ENCODE results near the gene DOCK1.

DOCK1 gene

DNA sequence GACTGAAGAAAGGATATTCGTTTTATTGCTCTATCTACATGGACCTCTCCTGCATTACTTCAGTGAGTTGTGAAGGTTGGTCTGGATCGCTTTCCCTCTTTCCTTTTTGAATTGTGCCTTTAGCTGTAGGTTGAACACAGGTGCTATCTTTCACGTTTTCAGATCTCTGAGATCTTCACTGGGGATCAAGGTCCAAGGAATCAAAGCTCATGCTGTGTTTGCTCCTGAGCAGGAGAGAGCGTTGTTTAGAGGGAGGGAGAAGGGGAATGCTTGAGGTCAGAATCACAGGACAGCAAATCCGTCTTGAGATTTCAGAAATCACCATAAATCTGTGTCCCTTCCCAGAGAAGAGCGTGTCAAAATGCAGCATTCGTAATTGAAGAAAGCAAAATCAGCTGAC is 186.1 kb downstream of the DOCK1 start:
- no peak for DNase-seq

- DNase-seq = no peak
These were observed 187.7 kb downstream of the DOCK1 start for GRCh38 chr10:127092916-127093315.

GRCh38 chr10:127094984-127095383 is 189.8 kb downstream of the DOCK1 start:
- DNase-seq = no peak

DNA sequence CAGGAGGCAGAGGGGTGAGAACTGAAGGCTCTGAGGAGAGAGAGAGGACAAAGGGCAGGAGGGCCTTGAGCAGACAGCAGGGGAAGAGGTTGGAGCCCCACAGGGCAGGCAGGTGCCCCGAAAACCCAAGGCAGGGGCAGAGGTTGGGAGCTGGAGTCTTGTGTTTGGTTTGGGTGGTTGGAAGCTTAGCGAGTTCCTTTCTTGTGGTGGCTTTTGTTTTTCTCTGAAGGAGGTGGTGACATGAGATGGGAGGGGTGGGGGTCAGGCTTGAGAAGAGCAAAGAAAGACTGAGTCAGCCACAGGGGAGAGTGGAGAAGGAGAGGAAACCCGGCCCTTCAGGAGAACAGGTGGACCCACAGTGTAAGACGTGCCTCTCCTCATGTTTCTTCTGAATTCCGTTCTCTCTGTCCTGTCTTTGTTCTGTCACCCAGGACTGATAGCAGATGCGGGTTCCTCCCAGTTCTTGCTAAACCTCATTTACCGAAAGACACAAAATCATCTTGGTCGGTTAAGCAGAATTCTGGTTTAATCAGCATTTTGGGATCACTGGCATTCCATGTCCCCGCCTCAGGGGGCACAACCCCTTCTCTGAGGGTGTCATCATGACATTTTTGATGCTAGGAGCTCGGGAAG is 195.9 kb downstream of the DOCK1 start:
- no peak for DNase-seq

GRCh38 chr10:127102176-127102575 is 196.9 kb downstream of the DOCK1 start:
- no peak for DNase-seq

DNA sequence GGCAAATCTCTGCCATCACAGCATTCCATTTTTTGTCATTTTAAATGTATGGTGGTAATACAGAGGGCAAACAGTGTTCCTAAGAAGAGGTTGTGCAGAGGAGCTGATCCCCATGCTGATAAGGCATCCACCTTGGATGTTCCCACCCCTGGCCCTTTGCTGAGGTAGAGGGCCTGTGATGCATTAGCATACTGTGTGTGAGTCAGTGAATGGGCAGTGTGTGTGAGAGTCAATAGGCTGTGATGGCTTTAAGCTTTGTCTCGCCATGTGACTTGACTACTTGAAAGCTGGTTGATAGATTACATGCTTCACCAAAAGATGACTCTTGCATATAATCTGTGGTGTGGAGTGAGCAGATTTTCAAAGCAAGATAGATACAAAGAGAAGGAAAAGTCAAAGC is 209.9 kb downstream of the DOCK1 start:
- no peak for DNase-seq

- peak in 1 of 2 donors; percentile 2 for DNase-seq
These were observed 211.9 kb downstream of the DOCK1 start for GRCh38 chr10:127117125-127117524.

- DNase-seq = no peak
These were observed 212.8 kb downstream of the DOCK1 start for GRCh38 chr10:127118034-127118433.

DNA sequence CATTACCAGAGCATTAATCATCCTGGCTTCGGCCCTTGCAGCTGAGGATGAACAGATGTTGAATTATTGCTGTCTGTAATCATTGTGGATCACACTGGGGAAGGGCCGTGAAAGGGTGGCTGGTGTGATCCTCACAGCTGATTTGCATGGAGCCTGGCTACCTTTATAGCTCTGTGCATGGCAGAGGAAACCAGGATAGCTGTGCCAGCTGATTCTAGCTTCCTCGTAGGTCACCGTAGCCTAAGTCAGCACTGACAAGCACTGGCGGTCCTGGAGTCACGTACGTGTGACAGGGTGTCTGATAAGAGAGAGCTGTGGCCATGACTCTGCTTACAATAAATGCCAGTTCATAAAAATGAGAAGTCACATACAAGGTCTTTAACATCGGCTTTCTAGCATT is 214.7 kb downstream of the DOCK1 start:
- no peak for DNase-seq

DNA sequence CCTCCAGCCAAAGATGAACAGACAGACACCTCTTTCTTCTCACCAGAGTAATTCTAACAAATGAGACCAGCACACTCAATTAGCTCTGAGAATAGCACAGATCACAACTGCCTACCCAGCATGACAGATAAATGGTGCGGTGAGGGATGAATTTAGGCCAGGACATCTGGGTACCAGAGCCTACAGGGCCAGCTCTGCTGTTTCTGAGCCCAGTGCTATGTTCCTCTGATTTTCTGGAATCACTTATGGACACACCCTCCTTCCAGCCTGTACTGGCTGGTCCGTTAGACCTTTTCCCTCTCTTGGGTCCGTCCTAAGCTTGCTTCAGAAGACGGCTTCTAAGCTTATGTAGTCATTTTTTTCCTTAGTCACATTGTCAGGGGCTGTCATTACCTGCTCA is 217.6 kb downstream of the DOCK1 start:
- DNase-seq = no peak

- no peak for DNase-seq
These were observed 218.4 kb downstream of the DOCK1 start for GRCh38 chr10:127123626-127124025.

- no peak for DNase-seq
These were observed 220.1 kb downstream of the DOCK1 start for GRCh38 chr10:127125331-127125730.

- no peak for DNase-seq
These were observed 222.6 kb downstream of the DOCK1 start for GRCh38 chr10:127127822-127128221.

- DNase-seq = no peak
These were observed 223.9 kb downstream of the DOCK1 start for GRCh38 chr10:127129104-127129503.

DNA sequence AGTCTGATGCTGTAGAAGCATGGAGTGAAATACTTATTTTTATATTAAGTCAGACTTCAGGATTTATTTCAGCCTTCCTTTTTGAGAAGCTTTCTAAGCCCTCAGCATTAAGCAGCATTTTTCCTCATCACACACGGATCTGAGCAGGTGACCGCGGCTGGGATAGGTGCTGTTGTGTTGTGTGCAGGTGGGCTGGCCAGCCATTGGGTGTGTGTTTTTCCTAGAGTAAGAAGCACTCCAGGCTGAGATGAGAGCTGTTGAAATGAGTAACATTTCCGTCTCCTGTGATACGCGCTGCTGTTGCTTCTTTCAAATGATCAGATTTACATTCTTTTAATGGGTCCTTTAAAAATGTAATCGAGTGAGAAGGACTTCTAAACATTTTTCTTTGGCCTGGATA is 227.2 kb downstream of the DOCK1 start:
- DNase-seq = no peak

DNA sequence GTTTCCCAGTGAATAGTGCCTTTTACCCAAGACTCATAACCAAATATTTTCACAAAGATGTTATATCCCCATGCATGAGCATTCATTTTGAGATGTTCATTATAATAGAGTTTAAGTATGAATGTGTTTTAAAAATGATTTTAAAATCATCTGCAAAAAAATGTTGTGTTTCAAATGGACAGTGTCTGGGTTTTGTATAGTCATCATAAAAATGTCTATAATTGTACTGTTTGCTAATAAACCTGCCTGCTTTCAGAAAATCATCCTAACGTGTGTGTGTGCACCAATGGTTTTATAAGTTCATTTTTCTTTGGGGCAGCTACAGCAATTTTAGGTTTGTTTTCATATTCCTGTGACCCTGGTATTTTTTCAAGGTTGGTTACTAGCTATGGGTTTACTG is 228.0 kb downstream of the DOCK1 start:
- no peak for DNase-seq

DNA sequence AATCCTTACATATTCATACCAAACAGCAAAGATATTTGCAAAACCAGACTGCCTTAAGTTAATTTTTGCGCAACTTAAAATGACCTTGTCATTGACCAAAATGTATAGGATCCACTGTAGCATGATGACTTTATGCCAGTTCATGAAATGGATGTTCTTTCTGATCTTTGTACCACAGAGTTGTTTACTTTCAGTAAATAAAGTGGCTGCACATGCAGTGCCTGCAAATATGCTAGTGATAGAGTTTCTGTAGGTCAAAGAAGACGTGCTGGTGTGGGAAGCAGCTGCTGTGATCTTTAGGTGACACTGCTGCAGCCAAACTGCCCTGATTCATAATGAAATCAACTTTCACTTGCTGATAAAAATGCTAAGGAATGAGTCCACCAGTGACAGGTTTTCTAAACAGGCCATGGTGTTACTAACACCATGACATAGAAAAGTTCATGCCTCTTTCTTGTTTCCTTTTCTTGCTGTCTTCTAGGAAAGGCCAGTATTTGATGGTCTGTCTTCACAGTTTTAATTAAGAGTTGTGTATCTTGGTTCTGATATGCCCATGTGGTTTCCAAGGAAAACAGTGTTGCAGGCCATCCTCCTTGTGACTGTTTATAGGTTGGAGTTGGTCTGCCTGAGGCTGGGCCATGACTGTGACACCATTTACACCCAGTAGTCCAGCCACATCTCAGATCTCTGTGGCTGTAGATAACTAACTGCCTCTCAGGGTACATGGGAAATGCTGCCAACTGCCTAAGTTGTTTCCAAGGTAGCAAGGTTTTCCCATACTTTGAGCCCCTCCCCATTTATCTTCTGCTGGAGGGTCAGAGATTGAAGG is 228.7 kb downstream of the DOCK1 start:
- no peak for DNase-seq

GRCh38 chr10:127135844-127136577 is 230.8 kb downstream of the DOCK1 start:
- DNase-seq = no peak

GRCh38 chr10:127137391-127137790 is 232.2 kb downstream of the DOCK1 start:
- DNase-seq = no peak

GRCh38 chr10:127142136-127142535 is 236.9 kb downstream of the DOCK1 start:
- DNase-seq = no peak

DNA sequence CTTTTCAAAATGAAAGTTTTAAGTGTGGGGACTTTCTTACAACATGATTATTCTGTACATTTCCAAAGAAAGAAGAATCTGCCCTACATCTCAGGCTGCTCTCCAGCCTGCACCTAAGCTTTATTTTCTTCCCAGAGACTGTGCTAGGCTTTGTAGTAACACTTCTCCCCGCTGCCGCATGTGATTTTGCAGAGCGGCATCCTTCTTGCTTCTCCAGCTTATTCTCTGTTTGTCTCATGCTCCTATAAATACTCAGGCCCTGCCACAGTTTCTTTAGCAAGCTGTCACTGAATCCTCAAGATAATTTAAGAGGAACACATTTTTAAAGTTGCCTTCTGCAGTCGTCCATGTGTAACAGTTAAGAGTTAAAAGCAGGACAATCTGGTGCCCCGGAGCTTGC is 237.6 kb downstream of the DOCK1 start:
- peak in 1 of 2 donors; percentile 9 for DNase-seq

DNA sequence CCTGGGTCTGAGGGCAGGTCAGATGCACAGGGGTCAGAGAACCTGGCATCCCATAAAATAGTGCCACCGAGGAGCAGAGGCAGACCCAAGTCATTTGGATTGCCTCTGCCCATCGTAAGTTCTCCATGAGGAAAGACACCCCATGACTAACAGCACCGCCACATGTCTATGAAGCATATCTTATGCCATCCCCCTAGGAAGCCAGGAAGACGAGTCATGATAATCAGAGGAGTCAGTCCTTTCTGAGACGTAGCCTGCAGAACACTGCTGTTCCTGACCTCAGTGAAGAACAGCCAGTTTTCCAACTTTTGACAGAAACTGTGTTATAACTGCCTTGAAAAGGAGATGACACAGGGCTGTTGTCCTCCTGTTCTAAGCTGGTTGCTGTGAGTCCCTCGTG is 239.9 kb downstream of the DOCK1 start:
- no peak for DNase-seq

DNA sequence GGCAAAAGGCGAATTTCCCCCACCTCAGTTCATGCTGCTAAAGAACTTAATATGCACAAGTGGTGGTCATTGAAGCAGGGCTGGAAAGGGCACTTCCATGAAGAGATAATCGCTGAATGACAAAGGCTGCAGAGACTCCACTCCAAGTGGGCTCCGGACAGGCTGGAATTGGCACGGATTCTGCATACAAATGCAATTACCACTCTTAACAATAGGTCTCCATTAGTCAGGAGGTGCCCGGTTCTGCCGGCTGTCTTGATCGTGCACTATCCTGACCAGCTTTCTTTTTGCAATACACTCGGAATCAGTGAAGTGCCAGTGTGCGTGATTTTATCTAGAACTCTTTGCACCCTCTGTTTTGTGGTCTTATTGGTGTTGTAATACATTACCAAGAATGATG is 241.4 kb downstream of the DOCK1 start:
- DNase-seq = no peak
